ENCODE data around the gene PLA2G2E. TPM values are rescaled to one million over a fixed set of nuclear protein-coding genes. Genes with fewer than 3 reads are reported as not detected.

Gene PLA2G2E
- total RNA-seq, 6 donors from 2014 or later = not detected

DNA sequence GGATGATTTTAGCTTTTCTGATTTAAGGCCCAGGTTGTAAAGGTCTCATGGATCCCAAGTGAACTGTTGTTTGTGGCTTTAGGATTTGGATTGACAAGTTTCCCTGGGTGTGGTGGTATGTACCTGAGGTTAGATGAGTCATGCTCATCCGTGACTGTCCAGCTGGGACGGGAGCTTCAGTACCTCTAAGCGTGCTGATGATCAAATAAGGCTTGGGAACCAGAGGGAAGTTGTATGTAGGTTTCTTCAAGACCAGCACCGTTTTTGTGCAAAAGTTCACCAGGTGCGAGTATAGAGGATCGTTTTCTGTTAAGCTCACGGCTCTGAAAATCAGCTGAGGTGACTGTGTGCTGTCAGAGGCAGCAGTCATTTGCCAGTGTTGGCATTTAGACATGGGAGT is 19.8 kb downstream of the PLA2G2E start:
- no peaks in the 10 kb centered on the region for H3K9me3 ChIP-seq
- WGBS, 2 donors = 94 to 95% methylated on average over 7 of the region's 7 CpGs

DNA sequence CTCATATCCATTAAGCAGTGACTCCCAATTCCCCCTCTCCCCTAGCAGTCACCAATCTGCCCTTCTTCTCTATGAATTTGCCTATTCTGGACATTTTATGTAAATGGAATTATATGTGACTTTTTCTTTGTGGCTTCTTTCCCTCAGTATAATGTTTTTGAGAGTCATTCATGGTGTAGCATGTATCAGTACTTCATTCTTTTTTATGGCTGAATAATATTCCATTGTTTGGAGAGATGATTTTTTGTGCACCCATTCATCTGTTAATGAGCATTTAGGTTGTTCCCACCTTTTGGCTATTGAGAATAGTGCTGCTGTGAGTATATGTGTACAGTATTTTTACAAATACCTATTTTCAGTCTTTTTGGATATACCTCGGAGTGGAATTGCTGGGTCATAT is 21.8 kb downstream of the PLA2G2E start:
- Histone ChIP-seq H3K4me3 (no peak overlapping the region), H3K36me3 (peaks cover 14 to 94% (median 41%) of the 10 kb centered on the region in 4 donors), H3K4me1 (no peaks in the 10 kb centered on the region), H3K9me3 (no peaks in the 10 kb centered on the region), H3K27me3 (no peaks in the 10 kb centered on the region), H3K27ac (no peak overlapping the region)
- no peak for DNase-seq
- 90 to 100% methylated on average over 1 of the region's 1 CpG for WGBS, 2 donors
- no peak for ATAC-seq (ENCODE audit: low FRiP score in 2 of 2)
- TF ChIP-seq EP300 (IDR thresholded peaks at IDR 0.05) = no peak
- TF ChIP-seq, protein P1, sequence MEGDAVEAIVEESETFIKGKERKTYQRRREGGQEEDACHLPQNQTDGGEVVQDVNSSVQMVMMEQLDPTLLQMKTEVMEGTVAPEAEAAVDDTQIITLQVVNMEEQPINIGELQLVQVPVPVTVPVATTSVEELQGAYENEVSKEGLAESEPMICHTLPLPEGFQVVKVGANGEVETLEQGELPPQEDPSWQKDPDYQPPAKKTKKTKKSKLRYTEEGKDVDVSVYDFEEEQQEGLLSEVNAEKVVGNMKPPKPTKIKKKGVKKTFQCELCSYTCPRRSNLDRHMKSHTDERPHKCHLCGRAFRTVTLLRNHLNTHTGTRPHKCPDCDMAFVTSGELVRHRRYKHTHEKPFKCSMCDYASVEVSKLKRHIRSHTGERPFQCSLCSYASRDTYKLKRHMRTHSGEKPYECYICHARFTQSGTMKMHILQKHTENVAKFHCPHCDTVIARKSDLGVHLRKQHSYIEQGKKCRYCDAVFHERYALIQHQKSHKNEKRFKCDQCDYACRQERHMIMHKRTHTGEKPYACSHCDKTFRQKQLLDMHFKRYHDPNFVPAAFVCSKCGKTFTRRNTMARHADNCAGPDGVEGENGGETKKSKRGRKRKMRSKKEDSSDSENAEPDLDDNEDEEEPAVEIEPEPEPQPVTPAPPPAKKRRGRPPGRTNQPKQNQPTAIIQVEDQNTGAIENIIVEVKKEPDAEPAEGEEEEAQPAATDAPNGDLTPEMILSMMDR (IDR thresholded peaks at IDR 0.05) = no peak
- TF ChIP-seq POLR2A (IDR thresholded peaks at IDR 0.05) = no peak
- no peak for TF ChIP-seq POLR2AphosphoS5 (IDR thresholded peaks at IDR 0.05)

More for the DNA sequence above, 19.8 kb downstream of the PLA2G2E start:
- Histone ChIP-seq H3K36me3 (peaks cover 20 to 95% (median 44%) of the 10 kb centered on the region in 4 donors), H3K27ac (no peak overlapping the region), H3K4me3 (no peak overlapping the region), H3K27me3 (no peaks in the 10 kb centered on the region), H3K4me1 (no peaks in the 10 kb centered on the region)
- no peak for DNase-seq
- no peak for TF ChIP-seq POLR2A (IDR thresholded peaks at IDR 0.05)
- no peak for ATAC-seq (ENCODE audit: low FRiP score in 2 of 2)

DNA sequence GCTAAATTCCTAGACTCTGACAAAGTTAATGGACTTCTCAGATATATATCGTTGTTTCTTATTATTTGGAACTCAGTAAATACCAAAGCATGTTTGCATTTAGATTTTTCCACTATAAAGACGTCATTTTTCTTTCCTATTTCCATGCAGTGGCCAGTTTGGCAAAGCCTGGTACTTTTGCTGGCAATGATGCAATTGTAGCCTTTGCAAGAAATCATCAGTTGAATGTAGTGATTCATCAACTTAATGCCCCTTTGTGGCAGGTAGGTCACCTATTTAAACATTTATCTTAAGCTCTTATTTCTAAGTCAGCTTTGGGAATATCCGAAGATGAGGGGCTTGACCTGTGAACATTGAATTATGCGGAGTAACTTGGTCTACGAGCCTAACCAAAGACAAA is 29.2 kb downstream of the PLA2G2E start:
- WGBS, 2 donors = 88 to 90% methylated on average over 5 of the region's 5 CpGs
- peaks cover 0 to 10% (median 0%) of the 10 kb centered on the region in 4 donors for H3K4me1 ChIP-seq
- peaks cover 18 to 84% (median 51%) of the 10 kb centered on the region in 4 donors for H3K36me3 ChIP-seq
- H3K4me3 ChIP-seq = no peak overlapping the region
- ATAC-seq (ENCODE audit: low FRiP score in 2 of 2) = no peak
- TF ChIP-seq POLR2A (IDR thresholded peaks at IDR 0.05) = no peak
- TF ChIP-seq POLR2AphosphoS5 (IDR thresholded peaks at IDR 0.05) = no peak
- no peak for TF ChIP-seq EP300 (IDR thresholded peaks at IDR 0.05)
- TF ChIP-seq, protein P1 (IDR thresholded peaks at IDR 0.05) = no peak
- no peaks in the 10 kb centered on the region for H3K9me3 ChIP-seq
- no peaks in the 10 kb centered on the region for H3K27me3 ChIP-seq
- DNase-seq = no peak
- H3K27ac ChIP-seq = no peak overlapping the region

DNA sequence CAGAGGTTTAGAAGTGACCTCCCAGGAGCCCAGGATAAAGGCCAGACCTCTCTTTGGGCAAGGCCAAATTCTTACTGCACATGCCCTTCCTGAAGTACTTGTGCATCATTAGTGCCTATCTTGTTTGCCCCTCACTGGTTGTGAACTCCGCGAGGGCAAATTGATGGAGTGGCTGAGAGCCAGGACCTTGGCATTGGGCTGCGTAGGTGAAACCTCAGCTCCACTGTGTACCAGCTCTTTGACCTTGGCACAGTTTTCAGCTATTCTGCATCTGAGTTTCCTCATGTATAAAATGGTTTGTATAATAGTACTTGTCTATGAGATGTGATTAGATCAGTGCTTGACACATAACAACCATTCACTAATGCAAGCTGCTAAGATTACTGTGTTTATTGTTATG is 29.7 kb downstream of the PLA2G2E start:
- 87 to 88% methylated on average over 3 of the region's 3 CpGs for WGBS, 2 donors
- H3K27ac ChIP-seq = no peak overlapping the region
- H3K4me3 ChIP-seq = no peak overlapping the region
- DNase-seq (no peak), ATAC-seq (ENCODE audit: low FRiP score in 2 of 2) (no peak)
- H3K4me1 ChIP-seq = peaks cover 0 to 10% (median under 1%) of the 10 kb centered on the region in 4 donors
- H3K27me3 ChIP-seq = no peaks in the 10 kb centered on the region
- H3K36me3 ChIP-seq = peaks cover 16 to 78% (median 46%) of the 10 kb centered on the region in 4 donors
- no peaks in the 10 kb centered on the region for H3K9me3 ChIP-seq
- TF ChIP-seq, protein P1 (IDR thresholded peaks at IDR 0.05) = no peak
- TF ChIP-seq EP300 (IDR thresholded peaks at IDR 0.05) (no peak), POLR2A (IDR thresholded peaks at IDR 0.05) (no peak)

- no peak for ATAC-seq (ENCODE audit: low FRiP score in 2 of 2)
- Histone ChIP-seq H3K9me3 (no peaks in the 10 kb centered on the region), H3K4me1 (peaks cover 0 to 10% (median 2%) of the 10 kb centered on the region in 4 donors), H3K4me3 (no peak overlapping the region), H3K27ac (no peak overlapping the region), H3K36me3 (peaks cover 16 to 69% (median 38%) of the 10 kb centered on the region in 4 donors), H3K27me3 (no peaks in the 10 kb centered on the region)
- DNase-seq = no peak
- WGBS, 2 donors = 88 to 92% methylated on average over 6 of the region's 6 CpGs
- no peak for TF ChIP-seq POLR2AphosphoS5 (IDR thresholded peaks at IDR 0.05)
- TF ChIP-seq POLR2A (IDR thresholded peaks at IDR 0.05) = no peak
- no peak for TF ChIP-seq EP300 (IDR thresholded peaks at IDR 0.05)
- TF ChIP-seq, protein P1 (IDR thresholded peaks at IDR 0.05) = no peak
These were observed 30.7 kb downstream of the PLA2G2E start for GRCh38 chr1:19892628-19893168.

All from upper lobe of left lung (tissue), 6 donors.